ENCODE measurements around the gene ADCY5.

Gene ADCY5

DNA sequence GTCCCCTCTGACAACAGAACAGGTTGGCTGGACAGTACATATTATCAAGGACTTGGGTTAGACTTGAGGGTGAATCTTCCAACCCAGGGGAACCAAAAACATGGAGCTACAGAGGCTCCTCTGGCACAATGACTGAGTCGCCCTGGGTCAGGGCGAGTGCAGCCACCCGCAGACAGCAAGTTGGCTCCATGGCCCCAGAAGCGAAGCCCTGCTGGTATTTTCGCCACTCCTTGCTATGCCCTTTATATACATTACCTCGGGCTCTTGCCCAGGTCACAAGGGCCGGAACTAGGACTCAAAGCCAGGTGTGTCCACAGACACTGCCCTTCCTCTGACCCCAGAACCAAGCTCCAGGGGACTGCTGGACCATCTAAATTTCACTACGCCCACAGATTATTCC, 64.6 kb downstream of the ADCY5 start:
- no peak for DNase-seq

DNA sequence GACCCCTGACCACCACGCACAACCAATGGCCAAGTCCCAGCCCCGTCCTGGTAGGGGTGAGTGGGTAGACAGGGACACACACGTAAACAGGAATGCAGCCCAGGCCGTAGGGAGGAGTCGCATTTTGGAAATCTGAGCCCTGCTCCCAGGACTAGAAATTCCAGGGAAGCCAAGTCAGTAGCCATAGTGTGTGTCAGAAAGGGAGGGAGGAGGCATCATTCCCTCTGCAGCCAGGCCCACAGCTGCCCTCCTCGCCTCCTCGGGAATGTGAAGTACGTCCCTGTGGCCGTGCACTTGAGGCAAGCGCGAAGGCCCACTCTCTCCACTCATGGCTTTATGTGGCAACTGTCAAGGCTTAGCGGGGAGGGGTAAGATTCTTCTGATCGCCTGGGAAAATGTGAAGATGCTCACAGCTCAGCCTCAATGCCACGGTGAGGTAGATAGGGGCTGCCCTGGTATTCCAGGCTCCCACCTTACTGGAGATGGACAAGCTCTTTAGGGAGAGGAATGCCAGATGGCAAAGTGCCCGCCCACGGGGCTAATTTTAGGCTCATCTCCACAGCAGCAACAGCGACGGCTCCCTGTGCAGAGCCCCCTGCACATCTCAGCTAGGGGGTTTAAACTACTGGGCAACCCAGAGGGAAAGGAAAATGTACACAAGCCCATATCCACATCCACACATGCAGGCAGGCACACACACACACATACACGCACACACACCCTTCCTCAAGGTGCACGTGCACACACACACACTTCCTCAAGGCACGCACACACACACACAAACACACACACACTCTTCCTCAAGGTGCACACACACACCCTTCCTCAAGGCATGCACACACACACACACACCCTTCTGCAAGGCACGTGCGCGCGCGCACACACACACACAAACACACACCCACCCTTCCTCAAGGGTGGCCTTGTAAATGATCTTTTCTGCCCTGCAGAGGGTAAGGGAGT, 65.5 kb downstream of the ADCY5 start:
- no peak for DNase-seq

DNA sequence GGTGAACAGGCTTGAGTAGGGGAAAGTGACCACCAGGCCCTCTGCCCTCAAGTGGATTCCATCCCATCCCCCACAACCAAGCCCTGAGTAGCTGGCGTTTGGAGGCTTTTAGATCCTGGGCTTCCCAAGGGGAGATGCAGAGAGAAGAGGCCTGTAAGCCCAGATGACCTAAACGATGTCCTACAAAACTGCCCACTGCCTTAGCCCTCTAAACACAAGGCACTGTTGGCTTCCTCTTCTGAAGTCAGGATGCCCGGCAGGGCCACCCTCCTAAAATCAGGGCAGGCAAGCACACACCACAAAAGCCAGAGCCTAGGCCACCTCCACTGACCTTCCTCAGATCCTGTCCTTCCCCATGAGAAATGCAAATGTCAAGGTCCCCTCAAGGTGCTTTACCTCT, 68.6 kb downstream of the ADCY5 start:
- no peak for DNase-seq

DNA sequence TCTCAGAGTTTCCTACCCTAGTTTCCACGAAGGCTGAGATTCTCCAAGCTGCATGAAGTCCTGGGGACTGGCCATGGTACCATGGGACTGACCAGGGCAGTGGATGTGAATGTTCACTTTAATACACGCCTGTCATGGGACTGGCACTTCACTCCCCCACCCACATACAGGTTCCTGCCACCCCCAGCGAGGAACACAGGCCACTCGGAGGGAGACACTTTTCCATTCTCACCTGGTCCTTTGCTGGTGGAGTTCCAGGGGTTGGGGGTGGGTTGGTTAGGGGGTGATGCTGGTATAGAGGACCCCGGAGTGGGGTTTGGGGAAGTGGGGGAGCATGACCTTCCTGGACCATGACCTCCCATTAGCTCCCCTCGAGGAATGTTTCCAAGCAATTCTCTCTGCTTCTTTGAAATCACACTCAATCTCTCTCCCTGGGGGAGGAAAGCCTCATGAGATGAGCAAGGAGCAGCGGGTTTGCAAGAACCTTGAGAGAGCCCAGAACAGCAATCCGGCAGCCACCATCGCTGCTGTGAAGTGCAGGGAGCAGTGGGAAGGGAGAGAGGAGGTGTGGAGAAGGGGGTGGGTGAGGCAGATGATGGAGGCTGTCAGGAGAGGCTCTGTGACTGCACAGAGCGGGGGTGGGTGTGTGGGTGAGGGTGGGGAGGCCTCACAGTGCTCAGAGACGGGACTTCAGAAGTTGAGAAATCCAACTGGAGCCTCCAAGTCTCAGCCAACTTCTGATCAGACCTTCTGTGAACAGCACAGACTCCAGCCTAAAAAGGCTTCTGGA, 69.7 kb downstream of the ADCY5 start:
- DNase-seq: no peak

DNA sequence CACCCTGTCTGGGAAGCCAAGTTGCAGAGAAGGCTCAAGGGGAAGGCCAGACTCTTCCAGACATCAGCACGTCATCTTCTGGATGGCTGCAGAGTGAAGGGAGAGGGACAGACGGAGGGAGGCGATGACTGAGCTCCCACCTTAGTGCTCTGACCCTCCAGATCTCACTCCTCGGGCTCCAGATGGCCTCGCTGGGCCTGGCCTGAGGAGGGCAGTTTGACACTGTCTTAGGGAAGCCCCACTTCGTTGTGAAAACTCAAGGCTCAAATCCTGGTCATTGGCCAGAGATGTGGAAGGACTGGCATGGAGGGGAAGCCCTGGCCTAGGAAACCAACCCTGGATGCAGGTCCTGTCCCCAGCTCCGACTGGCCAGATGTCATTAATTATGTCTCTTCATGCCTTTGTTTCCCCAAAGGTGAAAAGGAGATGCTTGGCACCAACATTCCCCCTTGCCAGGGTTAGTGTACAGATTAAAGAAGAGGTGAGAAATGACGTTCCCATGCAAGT, 70.4 kb downstream of the ADCY5 start:
- DNase-seq: no peak

DNA sequence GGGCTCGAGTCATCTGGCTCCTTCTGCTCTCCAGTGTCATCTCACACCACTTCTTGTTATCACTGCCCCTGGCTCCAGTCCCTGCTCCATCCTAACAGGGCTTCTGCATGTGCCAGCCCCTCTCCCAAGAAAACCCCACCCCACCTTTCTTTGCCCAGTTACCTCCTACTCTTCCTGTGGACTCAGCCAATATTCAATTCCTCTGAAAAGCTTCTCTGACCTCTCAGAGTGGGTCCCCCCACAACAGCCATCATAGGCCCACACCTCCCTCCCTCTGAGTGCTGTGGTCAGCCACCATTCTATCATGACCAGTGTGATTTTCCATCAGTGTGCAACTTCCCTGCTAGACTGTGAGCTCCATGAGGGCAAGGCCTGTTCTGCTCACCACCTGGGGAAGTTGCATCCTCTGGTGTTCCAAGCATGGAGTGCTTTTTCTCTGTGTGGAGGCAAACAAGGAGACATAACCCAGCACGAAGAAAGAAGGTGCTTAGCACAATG, 71.6 kb downstream of the ADCY5 start:
- no peak for DNase-seq

DNA sequence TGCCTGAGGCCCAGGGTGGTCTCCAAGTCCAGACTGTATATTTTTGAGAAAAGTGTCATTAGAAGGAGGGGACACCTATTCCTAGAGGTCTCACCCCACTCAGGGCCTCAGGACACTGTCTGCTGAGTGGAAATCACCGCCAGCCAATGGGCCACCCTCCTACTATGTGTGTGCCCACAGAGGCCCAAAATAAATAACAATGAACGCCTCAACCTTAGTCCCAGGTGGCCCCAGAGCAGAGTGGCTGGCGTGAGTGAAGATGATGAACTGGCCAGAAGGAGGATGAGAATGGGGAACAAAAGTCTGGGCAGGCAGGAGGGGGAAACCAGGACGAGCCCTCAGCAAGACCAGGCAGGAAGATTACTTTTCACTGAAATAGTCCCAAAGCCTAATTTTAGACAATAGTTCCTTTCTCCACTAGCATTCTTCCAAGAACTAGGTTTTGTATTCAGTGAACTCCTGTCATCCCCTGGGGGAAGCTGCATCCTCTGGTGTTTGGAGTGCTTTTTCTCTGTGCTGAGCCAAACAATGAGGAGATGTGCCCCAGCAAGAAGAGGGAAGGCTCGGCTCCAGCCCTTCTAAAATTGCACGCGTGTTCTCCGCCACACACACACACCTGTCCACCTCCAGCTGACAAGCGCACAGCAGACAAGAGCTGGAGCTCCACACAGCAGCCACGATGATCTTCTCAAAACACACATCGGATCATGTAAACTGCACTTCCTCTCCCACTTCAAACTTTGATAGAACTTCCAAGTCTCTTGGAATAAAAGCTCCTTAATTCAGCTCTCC, 72.2 kb downstream of the ADCY5 start:
- no peak for DNase-seq

DNA sequence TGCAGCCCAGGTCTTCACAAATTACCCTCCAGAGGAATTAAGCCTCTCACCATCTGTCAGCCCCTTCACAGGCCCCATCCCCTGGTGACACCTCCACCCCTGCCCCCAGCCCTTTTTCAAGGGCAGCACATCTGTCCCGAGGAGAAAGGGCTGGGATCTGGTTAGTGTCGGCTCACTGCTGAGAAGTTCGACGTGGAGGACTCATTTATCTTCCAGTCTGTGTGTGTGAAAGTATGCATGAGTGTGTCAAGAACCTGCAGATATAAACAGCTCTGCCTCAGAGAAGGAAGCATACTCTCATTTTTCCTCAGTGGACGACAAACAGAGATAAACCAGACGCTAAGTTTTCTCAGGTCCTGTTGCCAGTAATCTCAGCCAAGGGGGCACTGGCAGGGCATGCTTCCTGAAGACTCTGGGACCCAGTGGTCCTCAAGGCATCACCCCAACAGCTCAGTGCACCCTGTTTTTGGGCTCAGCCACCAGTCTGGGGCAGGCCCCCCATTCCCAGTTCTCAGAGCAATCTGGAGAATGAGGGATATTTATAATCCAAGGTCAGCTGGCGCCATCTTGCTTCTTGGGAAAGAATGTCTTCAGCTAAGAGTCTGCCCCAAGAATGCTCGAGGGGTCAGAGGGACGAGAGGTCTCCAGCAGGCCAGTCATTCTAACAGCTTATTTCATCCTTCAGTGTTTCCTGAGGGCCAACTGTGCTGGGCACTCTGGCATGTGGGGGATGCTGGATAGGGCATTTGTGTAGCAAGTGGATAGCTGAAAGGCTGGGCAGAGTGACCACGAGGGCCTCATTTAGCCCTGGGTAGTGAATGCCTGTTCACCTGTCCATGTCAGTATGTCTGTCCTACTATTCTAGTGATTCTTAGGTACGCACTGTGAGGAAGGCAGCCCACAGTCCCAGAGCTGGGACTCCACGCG, 73.6 kb downstream of the ADCY5 start:
- no peak for DNase-seq

DNA sequence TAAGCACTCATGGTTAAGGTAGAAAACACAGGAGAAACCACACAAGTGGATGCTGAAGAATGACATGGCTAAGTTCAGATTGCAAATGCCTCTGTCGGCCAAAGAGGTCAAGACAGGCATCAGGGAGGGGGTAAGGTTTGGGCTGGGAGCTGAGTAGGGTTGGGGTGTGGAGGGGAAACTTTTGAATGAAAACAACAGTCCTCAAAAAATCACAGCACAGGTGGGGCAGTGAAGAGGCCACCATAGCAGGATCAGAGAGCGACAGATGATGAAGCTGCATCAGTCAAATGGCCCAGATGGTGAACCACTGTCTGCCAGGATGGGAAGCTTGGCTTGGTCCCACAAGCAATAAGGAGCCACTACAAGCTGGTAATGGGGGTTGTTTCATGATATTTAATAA, 74.9 kb downstream of the ADCY5 start:
- DNase-seq: no peak

DNA sequence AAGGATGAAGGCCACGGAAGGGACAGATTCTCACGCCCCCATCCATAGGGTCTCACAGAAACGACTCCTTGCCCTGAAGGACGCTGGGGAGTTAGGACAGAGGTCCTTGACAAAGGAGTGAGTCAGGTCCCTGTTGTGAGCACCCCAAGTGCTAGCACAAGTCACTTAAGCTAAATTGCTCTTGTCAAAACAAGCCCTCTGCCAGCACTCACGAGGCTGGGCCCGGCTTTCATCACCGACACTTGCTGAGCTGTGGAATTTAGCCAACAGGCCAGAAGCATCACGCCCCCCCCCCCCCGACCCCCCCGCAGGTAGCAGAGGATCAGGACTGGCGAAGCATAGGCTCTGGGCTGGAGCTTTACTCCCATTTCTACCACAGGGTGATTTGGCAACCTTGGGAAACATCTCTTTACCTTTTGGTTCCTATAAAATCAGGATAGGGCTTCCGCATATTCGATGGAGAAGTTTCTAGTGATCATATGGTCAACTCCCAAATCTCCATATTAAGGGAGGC, 75.4 kb downstream of the ADCY5 start:
- DNase-seq: no peak

DNA sequence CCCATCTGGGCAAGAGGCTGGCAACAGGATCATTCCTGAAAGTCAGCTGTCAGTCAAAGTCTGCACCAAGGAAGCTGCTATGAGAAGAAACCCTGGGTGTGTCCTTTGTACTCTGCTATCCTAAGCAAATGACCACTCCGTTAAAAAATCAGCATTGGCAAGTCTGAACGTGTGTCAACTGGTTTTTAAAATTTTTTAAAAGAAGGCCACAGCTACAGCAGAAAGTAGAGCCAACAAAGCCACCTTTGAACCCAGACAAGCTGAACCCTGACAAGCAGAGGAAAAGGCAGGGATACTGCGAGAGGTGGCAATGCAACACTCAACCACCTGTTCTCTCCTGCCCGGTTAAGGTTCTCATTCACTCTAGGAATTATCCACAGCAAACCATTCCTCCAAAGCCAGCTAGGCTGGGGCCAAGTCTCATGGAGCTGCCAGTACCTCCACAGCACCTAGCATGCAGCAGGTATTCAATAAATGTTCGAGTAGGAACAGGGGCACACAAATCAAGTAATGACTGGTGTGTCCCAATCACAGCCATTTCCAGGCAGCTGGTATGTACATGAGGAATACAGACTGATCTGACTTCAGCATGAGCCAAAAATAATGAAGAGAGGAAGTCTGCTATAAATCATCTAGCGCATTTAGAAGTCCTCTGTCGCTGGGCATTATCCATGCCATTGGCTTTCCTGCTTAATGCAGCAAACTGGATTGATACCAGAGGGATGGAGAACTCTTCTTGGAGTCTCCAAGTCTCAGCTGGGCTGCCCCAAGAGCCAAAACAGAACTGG, 76.0 kb downstream of the ADCY5 start:
- no peak for DNase-seq

DNA sequence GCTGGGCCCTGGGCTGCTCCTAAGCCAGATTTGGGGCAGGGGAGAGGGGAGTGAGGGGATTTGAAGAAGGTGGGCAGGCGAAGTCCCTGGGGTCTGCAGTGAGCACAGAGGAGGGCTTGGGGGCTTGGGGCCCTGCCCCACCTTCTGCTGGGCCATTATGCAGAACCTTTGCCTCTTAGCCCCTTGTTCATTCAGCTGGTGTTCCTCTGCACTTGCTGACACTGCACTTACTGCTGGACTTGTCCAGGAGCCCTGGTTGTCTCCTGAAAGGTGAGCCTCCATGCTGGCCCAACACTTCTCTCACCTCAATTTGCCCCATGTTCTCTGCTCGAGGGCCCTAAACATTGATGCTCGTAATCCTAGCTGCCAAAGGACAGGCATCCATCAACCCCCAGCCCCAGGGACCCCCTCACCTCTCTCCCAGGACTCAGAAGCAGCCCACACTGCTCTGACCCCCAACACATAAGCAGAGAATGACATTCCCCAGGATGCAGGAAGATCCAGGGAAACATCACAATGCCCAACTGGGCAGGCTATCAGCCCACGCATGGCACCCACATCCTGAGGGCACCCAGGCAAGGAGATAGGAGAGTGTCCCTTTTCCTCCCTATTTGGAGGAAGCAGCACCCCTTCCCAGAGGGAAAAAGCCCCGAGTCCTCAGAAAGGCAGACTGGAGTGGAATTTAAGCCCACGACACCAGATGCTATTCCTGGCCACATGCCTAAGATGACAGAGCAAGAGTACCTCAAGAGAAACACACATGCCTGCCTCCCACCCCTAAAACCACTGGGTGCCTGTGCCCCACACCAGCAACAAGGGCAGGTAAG, 76.8 kb downstream of the ADCY5 start:
- no peak for DNase-seq

DNA sequence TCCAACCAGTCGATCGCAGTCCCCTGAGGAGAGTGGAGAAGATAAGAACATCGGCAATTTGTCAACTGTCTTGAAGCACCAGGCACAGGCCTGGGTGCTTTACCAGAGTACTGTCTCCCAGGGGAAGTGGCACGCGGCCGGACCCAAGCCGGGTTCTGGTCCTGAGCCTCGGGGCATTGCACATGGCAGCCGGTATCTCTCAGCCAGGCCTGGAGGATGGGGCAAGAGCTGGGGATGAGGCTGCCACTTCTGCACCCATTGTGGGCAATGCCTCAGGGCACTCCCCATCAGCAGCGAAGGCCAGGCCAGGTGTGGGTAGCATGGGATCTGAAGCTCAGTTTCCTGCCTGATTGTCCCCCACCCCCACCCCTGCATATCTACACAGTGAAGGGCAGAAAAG, 77.5 kb downstream of the ADCY5 start:
- DNase-seq: no peak

DNA sequence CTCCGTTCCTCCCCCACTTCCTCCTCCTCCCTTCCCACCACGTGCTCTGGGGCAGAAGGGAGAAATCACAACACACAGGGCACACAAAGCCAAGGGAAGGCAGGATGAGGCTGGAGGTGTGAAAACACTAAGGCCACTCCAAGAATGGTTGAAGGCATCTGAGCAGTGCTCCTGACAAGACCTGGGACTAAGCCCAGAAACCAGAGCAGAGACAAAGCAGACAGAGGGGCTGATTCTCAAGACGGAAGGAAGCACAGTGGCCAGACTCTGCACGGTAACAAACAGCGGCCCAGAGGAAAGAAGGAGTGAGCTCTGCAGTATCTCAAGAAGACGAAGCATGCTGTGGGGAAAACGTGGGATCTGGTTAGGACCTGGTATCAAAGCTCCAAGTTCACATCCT, 78.1 kb downstream of the ADCY5 start:
- DNase-seq: no peak

DNA sequence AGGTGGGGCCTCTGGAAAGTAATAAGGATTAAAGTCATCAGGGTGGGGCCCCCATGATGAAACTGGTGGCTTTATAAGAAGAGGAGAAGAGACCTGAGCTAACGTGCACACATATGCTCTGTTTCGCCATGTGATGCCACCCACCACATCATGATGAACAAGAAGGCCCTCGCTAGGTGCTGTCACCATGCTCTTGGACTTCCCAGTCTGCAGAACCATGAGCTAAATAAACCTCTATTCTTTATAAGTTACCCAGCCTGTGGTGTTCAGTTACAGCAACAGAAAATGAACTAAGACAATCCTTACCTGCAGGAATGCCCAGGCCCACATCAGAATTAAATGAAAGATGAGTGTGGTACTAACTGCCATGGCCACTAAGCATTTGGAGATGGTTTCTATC, 79.8 kb downstream of the ADCY5 start:
- DNase-seq: no peak

DNA sequence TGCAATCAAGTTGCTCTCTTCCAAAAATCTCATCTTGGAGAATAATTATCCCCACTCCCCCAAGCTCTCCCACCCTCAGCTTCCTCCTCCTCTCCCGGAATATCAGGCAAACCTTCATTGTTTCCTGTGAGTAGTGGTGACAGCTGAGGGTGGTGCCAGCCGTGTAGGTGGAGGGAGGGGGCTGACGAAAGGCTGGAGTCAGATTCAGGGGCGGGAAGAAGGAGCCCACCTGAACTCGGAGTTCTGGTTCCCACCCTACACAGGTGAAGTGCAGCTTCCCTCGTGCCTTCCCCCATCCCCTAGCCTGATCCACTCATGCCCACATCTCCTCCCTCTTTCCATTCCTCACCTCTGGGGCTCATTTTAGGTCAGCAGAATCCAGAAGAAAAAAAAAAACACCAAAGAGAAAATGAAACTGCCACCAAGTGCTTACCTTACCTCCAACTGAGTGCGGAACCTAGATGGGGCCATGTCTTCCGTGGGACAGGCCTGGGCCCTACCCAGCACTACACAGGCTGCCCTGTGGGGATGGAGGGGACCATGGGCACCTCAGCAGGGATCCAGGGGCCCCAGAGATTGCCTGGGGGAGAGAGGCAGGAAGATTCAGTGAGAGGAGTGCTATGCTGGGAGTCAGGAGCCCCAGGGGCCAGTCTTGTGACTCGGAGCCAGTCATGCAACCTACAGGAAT, 81.3 kb downstream of the ADCY5 start:
- DNase-seq: no peak

DNA sequence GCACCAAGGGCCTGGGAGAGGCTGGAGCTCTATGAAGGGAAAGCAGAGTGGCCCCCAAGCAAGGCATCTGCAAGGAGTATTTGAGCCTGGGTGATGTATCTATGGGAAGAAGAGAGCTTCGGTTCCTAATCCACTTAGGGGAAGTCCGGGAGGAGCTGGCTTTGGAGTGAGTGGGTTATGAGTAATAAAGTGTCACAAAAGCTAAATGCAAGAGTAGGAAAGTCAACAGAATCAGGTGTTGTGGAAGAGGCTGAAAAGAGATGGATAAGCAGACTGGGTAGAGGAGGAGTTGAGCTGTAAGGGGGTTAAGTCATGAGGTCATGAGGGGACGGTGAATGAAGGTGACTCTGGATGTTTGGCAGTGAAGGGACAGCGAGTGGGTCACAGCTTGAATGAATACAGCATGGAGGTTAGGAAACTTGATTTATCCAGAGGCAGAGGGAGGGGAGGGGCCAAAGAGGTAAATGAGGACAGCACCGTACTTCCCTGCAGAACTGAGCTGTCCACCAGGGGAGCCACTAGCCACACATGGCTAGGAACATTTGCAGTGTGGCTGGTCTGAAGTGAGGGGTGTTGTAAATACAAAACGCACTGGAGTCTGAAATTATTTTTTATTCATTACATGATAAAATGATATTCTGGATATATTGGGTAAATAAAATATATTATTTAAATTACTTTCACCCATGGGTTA, 83.3 kb downstream of the ADCY5 start:
- no peak for DNase-seq

DNA sequence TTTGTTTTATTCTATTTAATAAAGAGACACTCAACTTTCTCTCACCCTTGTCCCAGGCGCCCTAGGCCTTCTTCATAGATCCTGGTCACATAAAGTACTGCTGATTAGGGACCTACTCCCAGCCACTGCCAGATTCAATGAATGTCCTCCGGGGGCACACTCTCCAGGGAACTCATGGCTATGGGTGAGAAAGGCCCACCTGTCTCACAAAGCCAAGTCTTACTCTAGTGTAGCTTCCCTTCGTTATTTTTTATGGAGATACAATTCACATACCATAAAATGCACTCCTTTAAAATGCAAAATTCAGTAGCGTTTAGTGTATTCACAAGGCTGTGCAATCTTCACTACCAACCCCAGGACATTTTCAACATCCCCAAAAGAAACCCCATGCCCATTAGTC, 87.8 kb downstream of the ADCY5 start:
- no peak for DNase-seq
